C4-2B (cell line): ENCODE data around the gene SAP30L.

Source experiments
- H3K27ac ChIP-seq: fragments of 450-650 bp; 2 replicates; pipeline ENCODE4 v1.5.1; 2017
- ZFX ChIP-seq: fragments of 450-650 bp; IDR thresholded peaks from 2 replicates; pipeline ENCODE4 v1.6.1; 2017
- TF ChIP-seq, protein P1 (sequence below): fragments of 450-650 bp; conservative IDR thresholded peaks from 2 replicates; pipeline ENCODE4 v1.5.1; 2017; ENCODE audit warnings: mild to moderate bottlenecking

SAP30L gene

DNA sequence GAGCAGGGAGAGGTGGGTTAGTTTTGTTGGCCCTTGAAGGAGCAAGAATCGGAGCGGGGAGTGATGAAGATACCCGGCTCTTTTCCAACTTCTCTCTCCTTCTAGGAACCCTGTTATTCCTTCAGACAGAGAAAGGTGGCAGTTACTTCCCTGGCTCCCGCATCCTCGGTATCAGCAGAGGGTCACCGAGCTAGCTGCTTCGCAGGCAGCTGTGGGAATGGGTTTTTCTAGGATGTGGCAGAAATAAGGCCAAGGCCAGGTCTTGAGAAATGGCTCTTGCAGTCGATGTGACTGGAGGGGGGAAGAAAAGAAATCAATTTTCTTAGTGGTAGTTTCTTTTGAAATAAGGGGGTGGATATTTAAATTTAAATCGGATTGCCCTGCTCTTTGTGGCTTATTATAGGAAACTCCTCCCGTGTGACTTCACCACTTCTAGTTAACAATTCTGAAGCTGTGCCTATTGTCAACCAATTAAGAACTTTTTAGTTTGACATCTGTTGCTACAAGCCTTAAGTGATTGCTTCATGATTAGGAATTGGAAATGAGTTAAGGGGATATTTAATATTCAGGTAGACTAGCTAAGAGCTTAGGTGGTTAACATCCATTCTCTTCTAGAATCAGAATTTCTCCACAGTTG, 1.4 kb downstream of the SAP30L start:
- peak overlapping the region; percentile 67 for H3K27ac ChIP-seq

DNA sequence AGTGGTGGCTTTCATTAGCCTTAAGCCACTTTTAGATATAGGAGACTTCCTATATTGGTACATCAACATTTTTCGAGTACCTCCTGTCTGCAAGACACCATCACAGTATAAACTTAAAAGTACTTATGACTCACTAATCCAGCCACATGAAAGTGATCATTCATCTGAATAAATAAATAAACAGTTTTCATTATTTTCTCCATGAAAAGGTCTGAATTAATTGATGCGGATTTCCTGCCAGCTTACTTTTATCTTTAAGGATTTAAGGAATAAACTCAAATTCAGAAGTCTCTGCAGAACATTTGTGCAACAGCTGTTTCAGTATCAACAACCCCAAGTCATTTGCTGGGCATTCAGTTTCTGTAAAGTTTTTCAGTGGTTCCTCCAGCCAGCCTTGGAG, 4.0 kb downstream of the SAP30L start:
- H3K27ac ChIP-seq: no peak overlapping the region
- TF ChIP-seq ZFX: no peak
- TF ChIP-seq, protein P1, sequence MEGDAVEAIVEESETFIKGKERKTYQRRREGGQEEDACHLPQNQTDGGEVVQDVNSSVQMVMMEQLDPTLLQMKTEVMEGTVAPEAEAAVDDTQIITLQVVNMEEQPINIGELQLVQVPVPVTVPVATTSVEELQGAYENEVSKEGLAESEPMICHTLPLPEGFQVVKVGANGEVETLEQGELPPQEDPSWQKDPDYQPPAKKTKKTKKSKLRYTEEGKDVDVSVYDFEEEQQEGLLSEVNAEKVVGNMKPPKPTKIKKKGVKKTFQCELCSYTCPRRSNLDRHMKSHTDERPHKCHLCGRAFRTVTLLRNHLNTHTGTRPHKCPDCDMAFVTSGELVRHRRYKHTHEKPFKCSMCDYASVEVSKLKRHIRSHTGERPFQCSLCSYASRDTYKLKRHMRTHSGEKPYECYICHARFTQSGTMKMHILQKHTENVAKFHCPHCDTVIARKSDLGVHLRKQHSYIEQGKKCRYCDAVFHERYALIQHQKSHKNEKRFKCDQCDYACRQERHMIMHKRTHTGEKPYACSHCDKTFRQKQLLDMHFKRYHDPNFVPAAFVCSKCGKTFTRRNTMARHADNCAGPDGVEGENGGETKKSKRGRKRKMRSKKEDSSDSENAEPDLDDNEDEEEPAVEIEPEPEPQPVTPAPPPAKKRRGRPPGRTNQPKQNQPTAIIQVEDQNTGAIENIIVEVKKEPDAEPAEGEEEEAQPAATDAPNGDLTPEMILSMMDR: no peak

More for the DNA sequence above, 1.4 kb downstream of the SAP30L start:
- TF ChIP-seq, protein P1: no peak
- no peak for TF ChIP-seq ZFX

DNA sequence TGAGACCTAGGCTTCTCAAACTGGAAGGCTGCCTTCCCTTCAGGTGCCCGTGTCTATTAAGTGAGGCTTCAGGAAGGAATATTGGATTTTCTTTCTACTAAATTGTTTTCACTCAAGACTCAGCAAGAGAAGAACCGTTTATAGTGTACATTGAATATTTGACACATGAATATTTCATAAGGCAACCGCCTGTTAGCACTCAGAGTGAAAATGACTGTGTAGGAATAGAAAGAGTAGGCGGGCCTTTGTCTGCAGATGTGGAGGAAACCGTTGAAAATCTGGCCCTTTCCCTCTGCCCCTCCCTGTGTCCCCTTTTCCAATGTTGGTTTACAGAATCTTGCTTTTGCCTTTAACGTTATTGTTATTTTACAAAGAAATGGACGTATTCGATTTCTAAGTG, 6.2 kb downstream of the SAP30L start:
- TF ChIP-seq, protein P1: no peak
- TF ChIP-seq ZFX: no peak
- H3K27ac ChIP-seq: no peak overlapping the region

DNA sequence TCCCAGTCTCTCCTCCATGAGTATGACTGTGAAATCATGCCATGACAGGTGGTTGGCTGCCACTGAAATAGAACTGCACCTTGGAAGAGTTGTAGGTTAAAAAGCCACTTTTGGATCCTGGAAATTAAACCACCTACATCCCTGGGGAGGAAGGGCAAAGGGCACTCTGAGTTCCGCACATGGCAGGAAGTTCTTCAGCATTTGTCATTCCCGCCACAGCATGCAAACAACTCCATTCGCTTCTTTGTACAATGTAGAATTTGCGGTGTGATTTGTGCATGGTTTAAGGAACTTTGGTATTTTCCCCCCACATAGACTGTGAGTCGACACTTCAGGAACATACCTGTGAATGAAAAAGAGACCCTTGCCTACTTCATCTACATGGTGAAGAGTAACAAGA, 9.8 kb downstream of the SAP30L start:
- H3K27ac ChIP-seq: no peak overlapping the region
- TF ChIP-seq ZFX: no peak
- TF ChIP-seq, protein P1: no peak

DNA sequence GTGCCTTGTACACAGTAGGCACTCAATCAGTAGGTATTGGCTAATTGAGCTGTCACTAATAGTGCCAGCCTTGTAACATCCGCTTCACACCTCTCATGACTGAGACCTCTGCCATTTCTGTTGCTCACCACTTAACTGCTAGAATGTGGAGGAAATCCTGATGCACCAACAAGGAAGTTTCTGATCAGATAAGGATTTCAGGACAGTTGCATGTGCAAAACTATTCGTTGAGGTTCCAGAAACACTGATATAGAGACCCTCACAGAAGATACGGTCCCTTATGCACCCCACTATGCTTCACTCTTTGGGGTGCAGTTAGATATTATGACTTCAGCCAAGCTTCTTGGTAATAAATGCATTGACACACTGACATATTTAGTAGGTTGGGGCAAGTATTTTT, 10.7 kb downstream of the SAP30L start:
- no peak overlapping the region for H3K27ac ChIP-seq
- TF ChIP-seq, protein P1: no peak
- no peak for TF ChIP-seq ZFX

DNA sequence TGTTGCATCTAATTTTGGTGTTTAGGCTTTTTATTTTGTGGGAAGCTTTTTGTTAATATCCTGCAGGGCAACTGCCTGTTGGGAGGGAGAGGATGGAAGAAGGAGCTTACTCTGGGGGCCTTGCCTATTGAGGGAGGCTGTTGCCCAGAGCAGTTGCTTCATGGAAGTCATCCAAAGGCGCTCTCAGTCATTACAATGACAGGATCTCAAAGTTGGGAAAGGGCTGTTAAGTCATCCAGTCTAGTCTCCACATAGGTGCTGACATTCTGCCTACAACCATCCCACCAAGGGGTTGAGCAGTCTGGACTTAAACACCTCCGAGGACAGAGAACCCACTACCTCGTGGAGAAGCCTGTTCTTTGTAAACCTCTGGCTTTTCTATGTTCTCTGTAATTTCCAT, 13.2 kb downstream of the SAP30L start:
- TF ChIP-seq ZFX: no peak
- TF ChIP-seq, protein P1: no peak
- no peak overlapping the region for H3K27ac ChIP-seq

DNA sequence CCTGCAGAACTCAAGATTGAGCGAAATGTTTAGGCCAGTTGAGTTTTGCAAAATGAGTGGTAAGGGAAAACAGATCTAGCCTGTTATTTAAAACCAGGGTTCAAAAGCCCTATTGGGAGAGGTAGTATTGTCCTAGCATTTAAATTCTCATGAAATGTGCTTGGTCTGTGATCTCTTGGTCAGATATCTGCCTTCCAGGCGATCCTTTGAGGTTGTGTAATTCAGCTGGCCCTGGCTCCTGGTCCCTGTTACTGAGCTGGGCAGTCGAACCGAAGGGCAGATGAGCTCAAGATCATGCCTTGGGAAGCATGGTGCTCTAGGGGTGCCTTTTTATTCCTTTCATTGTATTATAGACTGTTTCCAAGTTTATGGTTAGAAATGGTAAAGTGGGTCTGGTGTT, 14.4 kb downstream of the SAP30L start:
- no peak for TF ChIP-seq ZFX
- TF ChIP-seq, protein P1: no peak
- H3K27ac ChIP-seq: no peak overlapping the region
